Karpas-422 (cell line): ENCODE measurements around the gene REX1BD. TPM values are rescaled to one million over a fixed set of nuclear protein-coding genes. Genes with fewer than 3 reads are reported as not detected.

Experiments
- DNase-seq: peaks from one replicate; pipeline ENCODE4 v3.0.0-alpha.2; 2015
- H2AFZ ChIP-seq: fragments of 200-600 bp; sonication (generic); 2 replicates; pipeline ENCODE4 v1.6.1; 2014; ENCODE audit warnings: antibody characterized with exemption, low read length, mixed read lengths
- H3K27ac ChIP-seq: fragments of 200-600 bp; sonication (generic); 2 replicates; pipeline ENCODE4 v1.5.1; 2014; ENCODE audit warnings: mild to moderate bottlenecking, low read length, moderate library complexity
- H3K27me3 ChIP-seq: fragments of 200-600 bp; sonication (generic); 2 replicates; pipeline ENCODE4 v1.6.1; 2014; ENCODE audit warnings: low read length, mixed read lengths
- H3K36me3 ChIP-seq: fragments of 200-600 bp; sonication (generic); 2 replicates; pipeline ENCODE4 v1.6.1; 2014; ENCODE audit warnings: low read length, mixed read lengths; ENCODE audit not compliant: insufficient read depth
- H3K4me1 ChIP-seq: fragments of 200-600 bp; sonication (generic); 2 replicates; pipeline ENCODE4 v1.6.1; 2014; ENCODE audit warnings: mild to moderate bottlenecking, low read length, mixed read lengths
- H3K4me2 ChIP-seq: fragments of 200-600 bp; sonication (generic); 2 replicates; pipeline ENCODE4 v1.6.1; 2014; ENCODE audit warnings: low read length, low read depth, mild to moderate bottlenecking; ENCODE audit not compliant: poor library complexity, severe bottlenecking
- H3K4me3 ChIP-seq: fragments of 200-600 bp; sonication (generic); 2 replicates; pipeline ENCODE4 v1.5.1; 2014; ENCODE audit warnings: mild to moderate bottlenecking, antibody characterized with exemption, low read length, mixed read lengths
- H3K79me2 ChIP-seq: fragments of 200-600 bp; sonication (generic); 2 replicates; pipeline ENCODE4 v1.6.1; 2014; ENCODE audit warnings: mild to moderate bottlenecking, low read length, mixed read lengths
- H3K9ac ChIP-seq: fragments of 200-600 bp; sonication (generic); 2 replicates; pipeline ENCODE4 v1.6.0; 2014; ENCODE audit warnings: low read length
- H3K9me2 ChIP-seq: fragments of 200-600 bp; sonication (generic), shearing (Covaris generic); replicated peaks from 2 replicates; pipeline ENCODE4 v1.6.0; 2014; ENCODE audit warnings: mild to moderate bottlenecking, low read length, moderate library complexity; ENCODE audit not compliant: insufficient read depth
- H3K9me3 ChIP-seq: fragments of 300-700, 200-600 bp; sonication (generic); 2 replicates; pipeline ENCODE4 v1.6.1; 2014; ENCODE audit warnings: low read length, mixed read lengths
- H4K20me1 ChIP-seq: fragments of 200-600 bp; sonication (generic); 2 replicates; pipeline ENCODE4 v1.6.1; 2014; ENCODE audit warnings: mild to moderate bottlenecking, antibody characterized with exemption, low read length, low read depth; ENCODE audit not compliant: insufficient read depth
- total RNA-seq: library from RNA; depleted of rRNA; stranded (reverse); fragments of >200 nt; shearing (Covaris generic); gene quantifications from 2 replicates; pipeline ENCODE4 v1.2.3, GENCODE V29; 2014; ENCODE audit warnings: low replicate concordance

REX1BD gene
- total RNA-seq, 1 experiment from 2014 or later, result 45.7 TPM

DNA sequence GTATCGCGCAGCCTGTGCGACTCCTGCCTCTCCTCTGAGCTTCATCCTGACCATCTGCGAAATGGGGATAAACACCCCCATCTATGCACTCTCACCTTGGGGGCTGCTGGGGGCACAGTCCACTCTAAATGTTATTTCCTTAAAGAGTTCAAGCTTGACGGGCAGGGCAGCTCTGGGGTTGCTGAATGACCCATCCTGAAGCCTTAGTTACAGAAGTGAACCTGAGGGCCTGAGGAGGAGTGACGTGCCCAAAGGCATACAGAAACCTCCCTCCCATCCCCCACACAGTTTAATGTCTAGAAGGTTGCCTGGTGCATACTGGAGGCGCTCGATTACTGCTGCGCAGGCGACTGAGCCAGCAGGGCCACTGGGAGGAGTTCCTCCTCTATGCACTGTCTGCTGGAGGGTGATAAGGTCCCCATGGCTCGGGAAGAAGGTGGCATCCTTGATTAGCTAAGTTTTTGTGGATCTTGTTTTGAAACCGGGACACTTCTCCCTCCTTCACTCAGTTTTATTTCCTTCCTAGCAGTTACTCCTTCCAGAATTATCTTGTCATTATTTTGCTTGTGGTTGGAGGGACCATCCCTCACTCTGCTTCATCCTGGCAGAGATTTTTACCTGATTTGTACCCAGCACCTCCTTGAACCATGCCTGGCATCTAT is 44.7 kb upstream of the REX1BD start:
- H3K9me3 ChIP-seq, result no peaks in the 10 kb centered on the region
- H2AFZ ChIP-seq, result peak overlapping the region; percentile 75; the same call in 1 of the 2 replicates
- no peaks in the 10 kb centered on the region for H4K20me1 ChIP-seq
- DNase-seq, result peak; percentile 87
- H3K36me3 ChIP-seq, result peaks cover 6% of the 10 kb centered on the region; the same call in 1 of the 2 replicates
- H3K27me3 ChIP-seq, result no peaks in the 10 kb centered on the region
- H3K9me2 ChIP-seq, result no peaks in the 10 kb centered on the region
- peaks cover 17% of the 10 kb centered on the region for H3K4me1 ChIP-seq
- H3K9ac ChIP-seq, result peak overlapping the region; percentile 67
- H3K4me2 ChIP-seq, result peak overlapping the region; percentile 76
- peak overlapping the region; percentile 63 for H3K4me3 ChIP-seq
- peaks cover 18% of the 10 kb centered on the region for H3K79me2 ChIP-seq
- H3K27ac ChIP-seq, result no peak overlapping the region

- Histone ChIP-seq H3K4me2 (no peak overlapping the region), H3K4me3 (no peak overlapping the region), H3K36me3 (no peaks in the 10 kb centered on the region), H4K20me1 (no peaks in the 10 kb centered on the region), H3K27ac (no peak overlapping the region), H3K9me2 (no peaks in the 10 kb centered on the region), H3K9ac (no peak overlapping the region), H2AFZ (no peak overlapping the region), H3K4me1 (no peaks in the 10 kb centered on the region), H3K9me3 (no peaks in the 10 kb centered on the region), H3K27me3 (no peaks in the 10 kb centered on the region), H3K79me2 (no peaks in the 10 kb centered on the region)
- no peak for DNase-seq
Measured at GRCh38 chr19:18551631-18552030, 37.0 kb upstream of the REX1BD start.

DNA sequence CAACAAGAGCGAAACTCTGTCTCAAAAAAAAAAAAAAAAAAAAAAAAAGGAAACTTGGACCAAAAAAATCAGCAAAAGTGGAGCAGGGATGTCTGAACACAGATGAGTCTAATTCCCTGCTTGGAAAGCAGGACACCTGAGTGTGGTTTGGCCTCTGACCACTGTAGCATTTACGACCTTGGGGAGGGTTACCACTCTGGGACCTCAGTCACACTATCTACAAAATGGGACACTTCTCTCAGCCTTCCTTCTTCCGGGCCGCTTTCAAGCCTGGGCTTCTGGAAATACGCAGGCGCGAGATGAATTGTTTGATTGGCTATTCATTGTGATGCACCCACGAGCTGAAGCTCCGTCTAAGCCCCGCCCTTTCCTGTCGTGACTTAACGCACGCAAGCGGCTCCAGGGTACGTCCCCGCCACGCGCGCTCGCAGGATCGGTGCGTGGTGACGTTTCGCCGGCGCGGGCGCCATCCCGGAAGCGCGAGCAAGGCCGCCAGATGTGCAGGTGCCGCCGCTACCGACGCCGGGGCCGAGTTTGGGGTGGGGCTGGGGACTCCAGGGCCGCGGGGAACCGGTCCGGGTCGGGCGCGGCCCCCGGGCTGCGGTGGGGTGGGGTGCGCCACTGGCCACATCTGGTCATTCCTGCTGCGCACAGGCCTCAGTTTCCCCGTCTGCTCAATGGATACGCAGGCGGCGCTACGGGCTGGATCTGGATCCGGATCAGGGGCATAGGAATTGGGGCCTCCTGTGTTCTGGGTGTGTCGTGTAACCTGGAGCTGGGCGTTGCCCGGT is 31.0 kb upstream of the REX1BD start, which contains the start of gene KXD1:
TSS of gene KXD1 (plus strand) at position 460 of the 791 bp plus-strand sequence. CDS start 4,187 bp downstream, outside the sequence.
- peak; percentile 99 for DNase-seq
- Histone ChIP-seq H3K79me2 (peaks cover 33% of the 10 kb centered on the region), H2AFZ (no peak within 1 kb of the TSS; the same call in 1 of the 2 replicates), H3K36me3 (no peaks in the 10 kb centered on the region), H3K27me3 (no peaks in the 10 kb centered on the region), H3K27ac (peak within 1 kb of the TSS; percentile 72), H3K4me1 (peaks cover 18% of the 10 kb centered on the region), H3K4me2 (peak within 1 kb of the TSS; percentile 99), H3K9ac (peak within 1 kb of the TSS; percentile 93), H3K4me3 (peak within 1 kb of the TSS; percentile 95), H3K9me3 (no peaks in the 10 kb centered on the region), H3K9me2 (no peaks in the 10 kb centered on the region), H4K20me1 (no peaks in the 10 kb centered on the region)

DNA sequence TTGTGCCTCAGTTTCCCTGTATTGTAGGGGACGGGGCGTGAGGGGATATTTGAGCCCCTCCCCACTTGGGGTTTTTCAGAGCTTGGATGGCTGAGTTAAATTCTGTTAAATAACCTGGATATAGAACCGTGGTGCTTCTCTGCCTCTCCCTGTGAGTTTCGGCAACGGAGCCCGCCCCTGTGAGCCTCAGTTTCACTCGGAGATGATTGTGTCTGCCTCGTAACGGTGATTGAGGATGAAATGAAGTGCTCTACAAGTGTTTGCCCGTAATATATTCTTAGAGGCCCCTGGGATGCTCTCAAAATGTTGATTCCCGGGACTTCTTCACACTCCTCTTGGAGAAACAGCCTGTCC is 30.4 kb upstream of the REX1BD start:
- H3K79me2 ChIP-seq, result peaks cover 33% of the 10 kb centered on the region
- H2AFZ ChIP-seq, result no peak overlapping the region; the same call in 1 of the 2 replicates
- H3K4me2 ChIP-seq, result peak overlapping the region; percentile 99
- H4K20me1 ChIP-seq, result no peaks in the 10 kb centered on the region
- H3K4me1 ChIP-seq, result peaks cover 18% of the 10 kb centered on the region
- H3K4me3 ChIP-seq, result peak overlapping the region; percentile 95
- no peaks in the 10 kb centered on the region for H3K36me3 ChIP-seq
- no peaks in the 10 kb centered on the region for H3K9me2 ChIP-seq
- no peaks in the 10 kb centered on the region for H3K9me3 ChIP-seq
- H3K27me3 ChIP-seq, result no peaks in the 10 kb centered on the region
- peak overlapping the region; percentile 72 for H3K27ac ChIP-seq
- peak; percentile 56 for DNase-seq
- H3K9ac ChIP-seq, result peak overlapping the region; percentile 93

DNA sequence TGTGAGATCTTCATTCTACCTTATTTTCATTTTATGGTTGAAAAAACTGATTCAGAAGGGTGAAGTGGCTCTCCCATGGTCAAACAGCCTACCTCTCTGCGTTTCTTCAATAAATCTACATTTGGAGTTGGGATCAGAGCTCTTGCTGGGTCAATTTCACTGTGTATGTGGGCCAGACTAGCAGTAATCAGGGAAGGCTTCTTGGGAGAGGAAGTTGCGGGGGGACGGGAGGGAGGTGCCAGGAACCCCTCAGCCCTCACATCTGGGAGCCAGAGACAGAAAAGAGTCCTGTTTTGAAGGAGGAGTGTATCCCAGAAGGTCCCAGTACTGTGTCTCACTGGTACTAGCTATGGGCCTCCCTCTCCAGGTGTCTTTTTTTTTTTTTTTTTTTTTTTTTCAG is 30.0 kb upstream of the REX1BD start:
- H3K36me3 ChIP-seq, result no peaks in the 10 kb centered on the region
- no peak overlapping the region for H2AFZ ChIP-seq
- H3K9ac ChIP-seq, result peak overlapping the region; percentile 93
- no peaks in the 10 kb centered on the region for H3K9me3 ChIP-seq
- H3K4me3 ChIP-seq, result peak overlapping the region; percentile 95
- H3K4me2 ChIP-seq, result peak overlapping the region; percentile 99
- H3K27me3 ChIP-seq, result no peaks in the 10 kb centered on the region
- peaks cover 33% of the 10 kb centered on the region for H3K79me2 ChIP-seq
- H3K9me2 ChIP-seq, result no peaks in the 10 kb centered on the region
- H3K27ac ChIP-seq, result peak overlapping the region; percentile 72
- H4K20me1 ChIP-seq, result no peaks in the 10 kb centered on the region
- H3K4me1 ChIP-seq, result peaks cover 18% of the 10 kb centered on the region
- DNase-seq, result peak; percentile 51

- Histone ChIP-seq H3K27me3 (no peaks in the 10 kb centered on the region), H3K9me3 (no peaks in the 10 kb centered on the region), H4K20me1 (no peaks in the 10 kb centered on the region), H3K4me3 (peak overlapping the region; percentile 95; the same call in 1 of the 2 replicates), H2AFZ (no peak overlapping the region), H3K27ac (no peak overlapping the region), H3K9me2 (no peaks in the 10 kb centered on the region), H3K79me2 (peaks cover 33% of the 10 kb centered on the region), H3K4me1 (peaks cover 18% of the 10 kb centered on the region), H3K36me3 (no peaks in the 10 kb centered on the region), H3K4me2 (peak overlapping the region; percentile 99), H3K9ac (peak overlapping the region; percentile 93; the same call in 1 of the 2 replicates)
- DNase-seq, result peak; percentile 36
Measured at GRCh38 chr19:18559685-18560084, 28.9 kb upstream of the REX1BD start.

DNA sequence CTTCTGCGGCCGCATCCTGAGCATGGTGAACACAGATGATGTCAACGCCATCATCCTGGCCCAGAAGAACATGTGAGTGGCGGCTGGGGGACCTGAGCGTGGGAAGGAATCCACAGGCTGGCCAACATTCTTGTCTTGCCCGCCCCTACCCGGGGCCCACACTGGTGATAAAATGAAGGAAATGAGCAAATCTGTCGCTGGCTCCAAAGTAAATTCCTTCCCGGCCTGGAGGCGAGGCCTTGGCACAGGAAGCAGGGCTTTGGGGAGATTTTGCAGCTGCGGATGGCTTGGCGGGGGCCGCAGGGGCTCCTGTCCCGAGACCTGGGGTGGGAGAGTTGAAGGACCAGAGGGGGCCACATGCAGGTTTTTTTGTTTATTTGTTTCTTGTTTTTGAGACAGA is 26.5 kb upstream of the REX1BD start:
- Histone ChIP-seq H3K27ac (no peak overlapping the region), H3K9me2 (no peaks in the 10 kb centered on the region), H3K4me1 (peaks cover 16% of the 10 kb centered on the region), H3K4me3 (no peak overlapping the region), H3K79me2 (peaks cover 33% of the 10 kb centered on the region), H3K36me3 (peaks cover 3% of the 10 kb centered on the region; the same call in 1 of the 2 replicates), H3K9me3 (no peaks in the 10 kb centered on the region), H4K20me1 (no peaks in the 10 kb centered on the region), H3K27me3 (no peaks in the 10 kb centered on the region), H2AFZ (no peak overlapping the region), H3K9ac (no peak overlapping the region), H3K4me2 (no peak overlapping the region)
- DNase-seq, result peak; percentile 26

DNA sequence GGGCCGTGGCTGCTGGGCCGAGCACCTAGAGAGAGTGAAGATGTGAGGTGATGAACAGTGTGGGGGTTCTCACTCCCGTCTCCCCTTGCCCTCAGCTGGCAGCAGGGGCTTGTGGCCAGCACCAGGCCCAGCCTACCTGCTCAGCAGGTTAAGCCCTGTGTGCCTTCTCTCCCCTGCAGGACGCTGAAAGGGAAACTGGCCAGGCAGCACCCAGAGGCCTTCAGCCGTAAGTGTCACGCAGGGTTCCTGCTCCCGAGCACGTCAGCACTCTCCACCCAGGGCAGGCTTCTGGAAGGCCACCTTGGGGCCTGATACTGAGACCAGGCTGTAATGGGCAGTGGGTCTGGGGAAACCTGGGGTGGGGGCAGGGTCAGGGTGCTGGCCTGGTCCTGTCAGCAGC is 21.6 kb upstream of the REX1BD start:
- Histone ChIP-seq H3K9me2 (no peaks in the 10 kb centered on the region), H2AFZ (no peak overlapping the region), H3K9me3 (no peaks in the 10 kb centered on the region), H3K9ac (no peak overlapping the region), H3K36me3 (peaks cover 19% of the 10 kb centered on the region), H3K4me1 (peaks cover 6% of the 10 kb centered on the region), H3K4me3 (no peak overlapping the region), H3K27me3 (no peaks in the 10 kb centered on the region), H3K27ac (no peak overlapping the region), H3K79me2 (peaks cover 2% of the 10 kb centered on the region), H4K20me1 (peaks cover 2% of the 10 kb centered on the region; the same call in 1 of the 2 replicates), H3K4me2 (no peak overlapping the region)
- no peak for DNase-seq
